PC-9 (cell line): Measurements from ENCODE around the gene PHF21A.

Experiments used
- CTCF ChIP-seq: fragments of 200-600 bp; sonication (generic); conservative IDR thresholded peaks from 2 replicates; pipeline ENCODE4 v1.6.1; 2017; ENCODE audit warnings: mixed run types, antibody characterized with exemption, mild to moderate bottlenecking, moderate library complexity
- EZH2 ChIP-seq: fragments of 200-600 bp; sonication (generic); IDR thresholded peaks from 2 replicates; pipeline ENCODE4 v1.8.0; 2017; ENCODE audit warnings: antibody characterized with exemption, low read depth

GRCh38 chr11:45894555-45895247, 226.6 kb downstream of the PHF21A start:
- TF ChIP-seq CTCF (no peak), EZH2 (no peak)
